Measurements from ENCODE around the gene VDAC1.

DNA sequence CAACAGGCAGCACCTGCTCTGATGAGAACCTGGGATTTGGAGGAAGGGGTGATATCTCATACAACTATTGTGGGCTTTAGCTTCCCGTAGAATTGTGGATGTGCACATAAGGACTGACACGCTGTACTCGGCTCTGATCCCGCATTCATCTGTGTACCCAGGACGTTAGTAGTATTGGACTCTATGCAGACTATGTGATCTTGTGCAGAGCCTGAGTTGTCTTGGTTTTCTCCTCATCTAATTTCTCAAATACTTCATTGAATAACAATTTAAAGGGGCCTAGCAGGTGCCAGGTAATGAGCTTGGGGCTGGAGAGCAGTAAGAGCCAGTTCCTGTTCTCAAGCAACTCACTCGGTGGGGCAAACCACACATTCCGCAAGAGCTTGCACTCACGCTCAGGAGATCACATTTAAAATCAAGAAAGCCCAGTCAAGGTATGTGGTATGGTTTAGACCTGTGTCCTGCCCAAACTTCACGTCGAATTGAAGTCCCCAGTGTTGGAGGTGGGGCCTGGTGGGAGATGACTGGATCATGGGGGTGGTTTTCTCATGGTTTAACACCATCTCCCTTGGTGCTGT, 51.1 kb downstream of the VDAC1 start:
- no peak for TF ChIP-seq POLR2A (IDR thresholded peaks at IDR 0.05)
- TF ChIP-seq, protein P1, sequence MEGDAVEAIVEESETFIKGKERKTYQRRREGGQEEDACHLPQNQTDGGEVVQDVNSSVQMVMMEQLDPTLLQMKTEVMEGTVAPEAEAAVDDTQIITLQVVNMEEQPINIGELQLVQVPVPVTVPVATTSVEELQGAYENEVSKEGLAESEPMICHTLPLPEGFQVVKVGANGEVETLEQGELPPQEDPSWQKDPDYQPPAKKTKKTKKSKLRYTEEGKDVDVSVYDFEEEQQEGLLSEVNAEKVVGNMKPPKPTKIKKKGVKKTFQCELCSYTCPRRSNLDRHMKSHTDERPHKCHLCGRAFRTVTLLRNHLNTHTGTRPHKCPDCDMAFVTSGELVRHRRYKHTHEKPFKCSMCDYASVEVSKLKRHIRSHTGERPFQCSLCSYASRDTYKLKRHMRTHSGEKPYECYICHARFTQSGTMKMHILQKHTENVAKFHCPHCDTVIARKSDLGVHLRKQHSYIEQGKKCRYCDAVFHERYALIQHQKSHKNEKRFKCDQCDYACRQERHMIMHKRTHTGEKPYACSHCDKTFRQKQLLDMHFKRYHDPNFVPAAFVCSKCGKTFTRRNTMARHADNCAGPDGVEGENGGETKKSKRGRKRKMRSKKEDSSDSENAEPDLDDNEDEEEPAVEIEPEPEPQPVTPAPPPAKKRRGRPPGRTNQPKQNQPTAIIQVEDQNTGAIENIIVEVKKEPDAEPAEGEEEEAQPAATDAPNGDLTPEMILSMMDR (IDR thresholded peaks at IDR 0.05): no peak

Measured in esophagus squamous epithelium (tissue), 4 donors.